HepG2 (cell line): ENCODE data around the gene CEP131. TPM values are rescaled to one million over a fixed set of nuclear protein-coding genes. Genes with fewer than 3 reads are reported as not detected.
A peak's percentile ranks its signal among the peaks of the same experiment; 100 is the strongest.

Experiments used
- TRAFD1 ChIP-seq: sonication (generic); formaldehyde crosslinking; IDR thresholded peaks from 2 replicates; pipeline ENCODE4 v1.5.1; 2020; ENCODE audit warnings: missing genetic modification reagents, mild to moderate bottlenecking, borderline replicate concordance
- ZBTB25 ChIP-seq: IDR thresholded peaks from 2 replicates; pipeline ENCODE4 v1.6.1; 2018; ENCODE audit warnings: missing genetic modification reagents
- ZKSCAN5 ChIP-seq: sonication (generic); formaldehyde crosslinking; IDR thresholded peaks from 2 replicates; pipeline ENCODE4 v1.5.1; 2020; ENCODE audit warnings: mild to moderate bottlenecking, missing genetic modification reagents
- ZNF407 ChIP-seq: sonication (generic); formaldehyde crosslinking; IDR thresholded peaks from one replicate; pipeline ENCODE4 v1.5.1; 2020; ENCODE audit warnings: mild to moderate bottlenecking, missing genetic modification reagents; ENCODE audit errors: not compliant biosample characterization
- ZNF451 ChIP-seq: sonication (generic); formaldehyde crosslinking; IDR thresholded peaks from 2 replicates; pipeline ENCODE4 v1.5.0; 2020; ENCODE audit warnings: mild to moderate bottlenecking, missing genetic modification reagents
- ZNF780A ChIP-seq: sonication (generic); formaldehyde crosslinking; IDR thresholded peaks from 2 replicates; pipeline ENCODE4 v1.8.0; 2022; ENCODE audit warnings: mild to moderate bottlenecking, missing genetic modification reagents, moderate library complexity
- polyA plus RNA-seq, 8 experiments: library from polyadenylated mRNA; depleted of rRNA in 3 of 8; stranded (reverse) in 7 of 8; unstranded in 1 of 8; fragments of >200 nt; fragmentation: Illumina TruSeq in 4 of 8; extraction: Trizol in 4 of 8; gene quantifications; 2 replicates each; pipeline versions ENCODE4 v1.2.1 to v1.2.3, GENCODE V29; 2011 to 2016; ENCODE audit warnings: low read depth in 4 of 8, missing spikeins in 1 of 8, mixed read lengths in 1 of 8; ENCODE audit not compliant: insufficient read depth in 1 of 8
- total RNA-seq, 5 experiments: library from RNA; depleted of rRNA; stranded (reverse); fragments of >200 nt; fragmentation: Illumina TruSeq; extraction: Trizol; gene quantifications; 2 replicates each; pipeline ENCODE4 v1.2.3, GENCODE V29; 2016; ENCODE audit warnings: low read depth in 1 of 5

Gene CEP131
- total and polyA plus RNA-seq, 2 of the 13 experiments (the other 11 are each of a cell fraction or from before 2014, with no cell fraction given): 5.0 to 16.8 TPM

GRCh38 chr17:81222906-81223761 is at the start of gene CEP131 (continued):
- TF ChIP-seq ZBTB25 (CRISPR knock-in tag) (no peak), ZKSCAN5 (CRISPR knock-in tag) (no peak), ZNF407 (CRISPR knock-in tag) (no peak), ZNF451 (peak; percentile 75; the same call in 1 of the 2 replicates), TRAFD1 (CRISPR knock-in tag) (no peak), ZNF780A (CRISPR knock-in tag) (no peak)
